ENCODE data around the gene MAP2K3. TPM values are rescaled to one million over a fixed set of nuclear protein-coding genes. Genes with fewer than 3 reads are reported as not detected.

The MAP2K3 gene
- total RNA-seq, 1 experiment from 2014 or later: 28.6 TPM

DNA sequence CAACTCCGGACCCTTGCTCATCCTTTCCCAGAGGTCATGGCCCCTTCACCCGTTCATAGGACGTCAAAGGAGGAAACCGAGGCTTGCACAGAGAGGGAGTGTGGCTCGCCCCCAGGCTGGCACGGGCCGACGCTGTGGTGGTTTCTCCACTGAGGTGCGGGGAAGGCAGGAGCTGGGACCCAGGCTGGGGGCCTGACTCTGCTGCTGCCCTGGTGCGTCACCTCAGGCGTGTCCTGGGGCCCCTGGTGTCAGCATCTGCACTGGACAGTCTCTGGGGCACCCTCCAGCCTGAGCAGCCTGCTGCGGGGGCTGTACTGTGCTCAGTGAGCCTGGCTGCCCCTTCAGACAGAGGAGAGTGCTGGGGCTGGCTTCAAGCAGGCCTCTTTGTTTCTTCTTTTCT is 7.4 kb downstream of the MAP2K3 start:
- in situ Hi-C loops (cut with HindIII; ENCODE audit: low pct_unique_long_range_greater_than_20kb, low sequenced_read_pairs): no loop called here

DNA sequence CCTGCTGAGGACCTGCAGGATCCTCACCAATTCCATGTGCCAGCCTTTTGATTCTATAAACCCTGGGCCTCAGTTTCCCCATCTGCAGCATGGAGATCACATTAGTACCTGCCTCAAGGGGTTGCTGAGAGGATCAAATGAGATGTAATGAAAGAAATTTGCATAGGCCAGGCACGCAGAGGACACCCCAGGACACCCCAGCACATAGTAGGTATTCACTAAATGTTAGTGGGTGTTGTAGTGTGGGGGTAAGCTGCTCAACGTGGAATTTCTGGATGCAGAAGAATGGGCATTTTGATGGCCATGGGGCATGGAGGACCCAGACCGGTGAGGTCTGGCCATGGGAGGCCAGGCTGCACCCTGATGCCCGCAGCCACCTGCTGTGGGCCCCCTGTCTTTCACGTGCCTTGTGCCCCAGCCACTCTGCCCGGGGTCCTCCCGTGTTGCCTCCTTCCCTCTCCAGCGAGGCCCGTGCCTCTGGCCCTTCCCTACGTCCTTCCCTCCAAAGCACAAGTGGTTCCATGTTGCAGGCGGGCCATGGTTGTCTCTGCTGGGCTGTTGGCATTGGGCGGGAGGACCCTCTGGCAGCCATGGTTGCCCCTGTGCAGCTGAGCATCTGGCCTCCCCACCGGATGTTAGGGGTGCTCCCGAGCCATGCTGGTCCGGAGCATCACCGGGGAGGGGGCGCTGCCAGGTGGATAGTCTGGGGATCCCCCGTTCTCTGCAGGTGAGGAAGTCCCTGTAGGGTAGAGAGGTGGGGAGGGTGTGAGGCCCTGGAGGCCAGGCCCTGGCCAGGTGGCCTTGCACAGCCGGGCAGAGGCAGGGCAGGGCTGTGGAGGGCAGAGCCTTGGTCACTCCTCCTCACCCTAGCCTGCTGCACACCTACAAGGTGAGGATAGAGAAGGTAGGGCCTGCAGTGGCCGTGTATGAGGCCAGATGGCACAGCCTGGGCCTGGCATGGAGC is 8.6 kb downstream of the MAP2K3 start:
- no peak for DNase-seq (ENCODE audit: low read depth)
- in situ Hi-C loops (cut with HindIII; ENCODE audit: low pct_unique_long_range_greater_than_20kb, low sequenced_read_pairs): no loop called here

More for the DNA sequence above, 7.4 kb downstream of the MAP2K3 start:
- no peak for DNase-seq (ENCODE audit: low read depth)

DNA sequence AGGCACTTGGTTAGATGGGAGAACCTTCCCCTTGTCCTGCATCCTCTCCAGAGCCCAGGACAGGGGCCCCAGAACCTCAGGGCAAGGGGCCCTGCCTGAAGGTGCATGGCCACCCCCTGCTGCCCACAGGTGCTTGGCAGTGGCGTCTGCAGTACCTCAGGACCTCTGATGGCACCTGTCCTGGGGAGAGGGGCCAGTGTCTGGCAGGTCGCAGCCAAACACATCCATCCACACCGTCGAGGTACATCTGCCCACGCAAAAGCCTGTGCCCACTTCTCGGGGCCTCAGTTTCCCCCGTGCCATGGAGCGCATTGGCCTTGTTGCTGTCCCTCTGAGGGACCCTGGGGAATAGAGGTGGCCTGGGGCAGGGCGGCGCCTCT is 9.3 kb downstream of the MAP2K3 start:
- in situ Hi-C loops (cut with HindIII; ENCODE audit: low pct_unique_long_range_greater_than_20kb, low sequenced_read_pairs): no loop called here
- DNase-seq (ENCODE audit: low read depth): no peak

DNA sequence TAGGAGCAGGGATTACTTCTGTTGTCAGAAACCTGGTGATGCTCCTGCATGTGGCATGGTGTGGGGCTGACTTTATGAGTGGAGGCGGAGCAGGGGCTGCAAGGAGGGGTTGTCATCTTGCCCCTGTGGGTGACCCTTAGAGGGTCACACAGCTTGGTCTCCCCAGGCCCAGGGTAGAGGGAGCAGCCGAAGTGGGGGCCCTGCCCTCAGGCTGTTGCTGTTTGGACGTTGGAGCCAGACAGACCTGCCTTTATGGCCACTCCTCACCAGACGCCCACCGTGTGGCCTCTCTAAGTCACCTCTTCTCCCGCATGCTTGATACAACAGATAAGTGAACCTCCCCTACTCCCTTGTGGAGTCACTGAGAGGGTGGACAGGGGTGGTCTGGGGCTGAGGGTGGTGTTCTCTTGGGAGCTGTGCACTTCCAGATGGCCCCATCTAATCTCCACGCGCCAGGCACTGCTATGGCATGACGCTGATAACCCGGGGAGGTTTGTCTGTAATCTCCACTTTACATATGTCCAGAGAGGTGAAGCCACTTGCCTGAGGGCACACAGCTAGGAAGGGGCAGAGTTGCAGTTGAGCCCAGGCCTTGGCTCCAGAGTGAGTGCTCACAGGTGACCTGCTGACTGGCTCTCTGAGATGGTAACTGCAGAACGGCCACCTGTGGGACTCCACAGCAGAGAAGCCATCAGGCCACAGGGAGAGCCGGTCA is 10.0 kb downstream of the MAP2K3 start:
- in situ Hi-C loops (cut with HindIII; ENCODE audit: low pct_unique_long_range_greater_than_20kb, low sequenced_read_pairs): no loop called here
- DNase-seq (ENCODE audit: low read depth): no peak

DNA sequence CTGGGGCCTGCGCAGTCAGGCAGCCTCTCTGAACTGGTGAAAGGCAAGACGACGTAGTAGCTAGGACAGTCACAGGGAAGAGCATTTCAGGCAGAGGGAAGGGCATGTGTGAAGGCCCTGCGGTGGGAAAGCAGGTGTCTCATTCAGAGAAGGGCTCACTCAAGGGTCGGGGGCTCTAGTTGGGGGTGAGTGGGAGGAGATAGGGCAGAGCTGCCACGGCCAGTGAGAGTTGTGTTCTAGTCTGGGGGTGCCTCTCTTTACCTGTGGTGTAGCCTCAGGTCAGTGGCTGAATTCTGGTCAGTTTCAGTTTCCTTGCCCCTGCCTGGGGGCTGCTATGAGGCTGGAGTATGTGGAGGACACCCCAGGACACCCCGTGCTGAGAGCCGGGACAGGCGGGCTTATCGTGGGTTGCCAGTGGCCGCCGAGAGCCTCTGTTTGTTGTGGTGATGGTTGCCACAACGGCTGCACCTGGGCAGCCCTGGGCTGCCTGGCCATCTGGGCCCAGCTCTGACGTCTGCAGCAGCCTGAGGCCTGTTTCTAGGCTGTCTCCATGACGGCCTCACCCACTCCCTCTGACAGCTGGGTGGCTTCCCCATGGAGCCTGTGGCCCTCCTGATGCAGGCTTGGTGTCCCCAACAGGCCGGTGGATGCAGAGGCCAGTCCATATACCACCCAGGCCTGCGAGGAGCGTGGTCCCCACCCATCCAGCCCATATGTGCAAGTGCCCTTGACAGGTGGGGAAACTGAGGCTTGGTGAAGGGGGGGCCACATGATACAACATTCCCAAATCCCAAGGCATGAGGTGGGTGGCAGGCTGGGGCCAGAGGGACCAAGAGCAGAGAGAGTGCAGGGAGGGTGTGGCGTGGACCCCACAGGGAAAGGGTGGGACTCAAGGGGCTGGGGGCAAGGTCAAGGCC is 10.8 kb downstream of the MAP2K3 start:
- DNase-seq (ENCODE audit: low read depth): no peak
- in situ Hi-C loops (cut with HindIII; ENCODE audit: low pct_unique_long_range_greater_than_20kb, low sequenced_read_pairs): no loop called here

DNA sequence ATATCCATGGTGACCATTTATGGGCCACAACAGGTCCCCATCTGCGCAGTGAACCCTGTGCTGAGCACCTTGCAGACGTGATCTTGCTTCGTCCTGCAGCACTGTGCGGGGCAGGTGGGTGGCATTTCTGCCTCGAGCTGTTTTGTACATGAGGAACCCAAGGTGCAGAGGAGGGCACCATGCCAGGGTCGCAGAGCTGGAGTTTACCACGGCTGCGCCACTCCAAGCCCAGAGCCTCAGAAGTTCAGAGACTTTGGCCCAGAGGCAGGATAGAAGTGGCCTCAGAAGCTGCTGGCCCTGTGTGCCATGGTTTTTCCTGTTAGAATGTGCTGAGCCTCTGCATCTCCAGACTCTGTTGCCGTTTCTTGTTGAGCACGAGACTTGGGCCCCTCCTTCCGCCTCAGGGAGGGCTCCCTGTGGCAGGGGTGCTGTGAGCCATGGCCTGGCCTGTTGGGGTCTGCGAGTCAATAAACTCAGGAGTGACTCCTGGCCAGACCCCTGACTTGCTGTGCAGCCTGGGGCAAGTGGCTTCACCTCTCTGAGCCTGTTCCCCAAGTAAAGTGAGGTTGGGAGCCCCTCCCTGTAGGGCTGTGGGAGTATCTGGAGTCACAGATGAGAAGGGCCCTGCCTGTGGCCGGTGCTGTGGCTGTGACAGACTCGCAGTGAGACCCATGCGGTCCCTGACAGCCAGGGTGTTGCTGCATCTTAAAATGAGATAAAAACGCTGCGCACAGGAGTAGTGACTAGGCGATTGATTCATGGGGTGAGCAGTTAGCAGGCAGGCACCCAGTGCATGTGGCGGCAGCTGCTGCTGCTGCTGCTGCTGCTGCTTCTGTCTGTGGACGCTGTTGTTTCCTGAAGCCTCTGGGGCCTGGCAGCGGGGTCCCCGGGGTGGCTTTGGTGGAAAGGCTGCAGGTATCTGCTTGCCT is 11.8 kb downstream of the MAP2K3 start:
- in situ Hi-C loops (cut with HindIII; ENCODE audit: low pct_unique_long_range_greater_than_20kb, low sequenced_read_pairs): no loop called here
- no peak for DNase-seq (ENCODE audit: low read depth)

DNA sequence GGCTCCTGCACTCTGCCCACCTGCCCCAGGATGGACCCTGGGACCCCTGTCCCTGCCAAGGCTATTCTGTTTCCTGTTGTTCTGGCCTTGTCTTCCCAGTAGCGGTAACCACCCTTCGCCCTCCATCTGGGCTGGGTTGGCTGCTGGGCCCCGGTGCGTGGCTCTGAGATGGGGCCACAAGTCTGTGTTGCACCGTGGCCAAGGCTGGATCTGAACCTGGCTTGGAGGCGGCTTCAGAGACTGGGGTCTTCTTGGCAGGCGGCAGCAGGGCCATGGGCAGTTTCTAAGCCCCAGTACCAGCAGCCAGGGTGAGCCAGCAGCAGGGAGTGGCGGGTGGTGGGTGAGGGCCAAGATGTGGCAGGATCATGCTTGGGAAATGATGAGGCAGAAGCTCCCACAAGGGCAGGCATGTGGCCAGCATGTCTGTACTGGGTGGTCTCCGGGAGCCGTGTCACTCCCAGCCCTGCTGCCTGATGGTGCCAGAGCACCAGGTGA is 12.6 kb downstream of the MAP2K3 start:
- DNase-seq (ENCODE audit: low read depth): no peak
- in situ Hi-C loops (cut with HindIII; ENCODE audit: low pct_unique_long_range_greater_than_20kb, low sequenced_read_pairs): no loop called here

DNA sequence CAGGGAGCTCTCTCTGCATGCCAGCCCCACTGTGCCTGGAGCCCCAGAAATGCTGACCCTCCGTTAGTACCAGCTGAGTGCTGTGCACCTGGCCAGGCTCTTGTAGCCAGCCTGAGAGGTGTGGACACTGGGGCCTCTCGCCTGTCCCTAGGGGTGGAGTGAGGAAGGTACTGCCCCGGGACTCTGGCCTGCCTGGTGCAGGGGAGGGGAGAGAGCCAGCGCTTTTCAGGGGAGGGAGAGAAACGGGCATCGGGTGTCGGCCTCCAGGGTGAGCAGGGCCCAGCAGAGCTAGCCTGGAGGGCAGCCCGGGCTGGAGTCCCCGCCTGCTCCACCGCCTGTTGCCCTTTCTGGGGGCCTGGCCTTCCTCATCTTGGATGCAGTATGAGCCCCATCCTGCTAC is 13.1 kb downstream of the MAP2K3 start:
- in situ Hi-C loops (cut with HindIII; ENCODE audit: low pct_unique_long_range_greater_than_20kb, low sequenced_read_pairs): no loop called here
- no peak for DNase-seq (ENCODE audit: low read depth)

DNA sequence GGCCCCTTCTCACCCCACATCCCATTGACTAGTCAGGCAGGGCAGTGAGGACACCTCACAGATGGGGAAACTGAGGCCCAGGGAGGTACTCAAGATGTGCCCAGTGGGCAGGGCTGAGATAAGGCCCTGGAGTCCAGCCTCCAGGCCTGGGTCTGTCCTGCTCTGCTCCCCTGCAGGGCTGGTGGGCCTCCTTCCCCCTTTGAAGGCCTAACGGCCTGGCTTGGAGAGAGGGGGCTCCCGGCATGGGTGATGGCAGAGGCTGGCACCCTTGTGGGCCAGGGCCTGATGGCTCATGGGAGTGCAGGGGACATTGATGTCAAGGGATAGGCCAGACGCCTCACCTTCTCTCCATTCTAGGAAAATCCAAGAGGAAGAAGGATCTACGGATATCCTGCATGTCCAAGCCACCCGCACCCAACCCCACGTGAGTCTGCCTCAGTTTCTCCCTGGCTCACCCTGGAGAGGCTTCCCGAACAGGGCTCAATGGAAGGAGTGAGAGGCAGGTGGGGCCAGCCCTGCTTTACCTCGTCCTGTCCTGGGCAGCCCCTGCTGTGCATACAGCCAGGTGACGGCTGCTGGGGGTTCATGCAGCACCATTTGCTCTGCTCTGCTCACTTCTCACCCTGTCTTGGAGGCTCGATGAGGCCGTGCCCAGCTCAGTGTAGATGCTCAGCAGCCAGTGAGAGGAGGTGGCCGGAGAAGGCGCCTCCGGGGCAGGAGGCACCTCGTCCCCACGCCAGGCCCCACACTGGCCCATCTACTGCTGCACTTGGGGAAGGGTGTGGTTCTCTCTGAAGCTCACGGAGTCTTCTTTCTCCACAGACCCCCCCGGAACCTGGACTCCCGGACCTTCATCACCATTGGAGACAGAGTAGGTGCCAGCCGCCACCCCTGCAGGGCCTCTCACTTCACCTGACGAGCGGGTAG is 13.8 kb downstream of the MAP2K3 start:
- DNase-seq (ENCODE audit: low read depth): no peak
- in situ Hi-C loops (cut with HindIII; ENCODE audit: low pct_unique_long_range_greater_than_20kb, low sequenced_read_pairs): no loop called here

DNA sequence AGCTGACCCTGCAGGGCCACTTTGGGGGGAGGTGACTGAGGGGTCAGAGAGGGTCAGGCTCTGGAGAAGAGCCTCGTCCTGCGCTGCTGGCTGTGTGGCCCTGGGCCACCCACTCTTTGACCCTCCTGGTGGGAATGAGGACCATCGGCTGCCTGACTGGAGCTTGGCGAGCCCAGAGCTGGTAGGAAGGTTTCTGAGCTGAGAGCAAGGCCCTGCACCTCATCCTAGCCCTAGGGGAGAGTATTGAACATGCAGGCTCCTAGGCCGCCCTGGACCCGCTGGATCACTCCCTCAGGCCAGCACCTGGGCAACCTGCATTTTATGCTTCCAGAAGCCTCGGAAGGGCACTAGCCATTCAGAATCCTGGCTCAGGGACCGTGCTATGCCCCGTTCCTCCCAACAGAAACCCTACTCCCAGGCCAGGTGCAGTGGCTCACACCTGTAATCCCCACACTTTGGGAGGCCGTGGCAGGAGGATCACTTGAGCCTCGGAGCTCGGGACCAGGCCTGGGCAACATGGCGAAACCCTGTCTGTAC is 14.5 kb downstream of the MAP2K3 start:
- DNase-seq (ENCODE audit: low read depth): no peak
- in situ Hi-C loops (cut with HindIII; ENCODE audit: low pct_unique_long_range_greater_than_20kb, low sequenced_read_pairs): no loop called here

DNA sequence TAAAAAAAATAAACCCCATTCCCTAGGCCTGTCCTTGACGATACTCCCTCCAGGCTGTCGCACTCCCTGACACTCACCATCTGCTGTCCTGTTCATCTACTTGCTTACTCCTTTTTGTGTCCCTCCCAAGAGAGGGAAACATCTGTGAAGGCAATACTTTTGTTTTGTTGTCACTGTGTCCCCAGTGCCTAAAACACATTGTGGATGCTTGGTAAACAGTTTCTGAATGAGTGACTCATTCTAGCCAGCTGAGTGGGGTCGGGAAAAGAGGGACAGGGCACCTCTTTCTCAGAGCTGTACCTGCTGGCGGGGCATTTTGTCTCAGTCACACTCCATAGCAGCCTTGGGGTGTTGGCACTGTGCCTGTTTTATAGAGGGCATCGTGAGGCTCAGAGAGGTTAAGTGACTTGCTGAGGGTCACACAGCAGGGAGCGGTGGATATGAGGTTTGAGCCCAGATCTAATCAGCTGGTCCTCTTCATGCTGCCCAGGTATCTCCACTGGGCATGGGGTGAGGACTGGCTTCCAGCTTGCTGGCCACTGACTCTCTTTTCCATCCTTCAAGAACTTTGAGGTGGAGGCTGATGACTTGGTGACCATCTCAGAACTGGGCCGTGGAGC is 15.6 kb downstream of the MAP2K3 start:
- no peak for DNase-seq (ENCODE audit: low read depth)
- in situ Hi-C loops (cut with HindIII; ENCODE audit: low pct_unique_long_range_greater_than_20kb, low sequenced_read_pairs): no loop called here

DNA sequence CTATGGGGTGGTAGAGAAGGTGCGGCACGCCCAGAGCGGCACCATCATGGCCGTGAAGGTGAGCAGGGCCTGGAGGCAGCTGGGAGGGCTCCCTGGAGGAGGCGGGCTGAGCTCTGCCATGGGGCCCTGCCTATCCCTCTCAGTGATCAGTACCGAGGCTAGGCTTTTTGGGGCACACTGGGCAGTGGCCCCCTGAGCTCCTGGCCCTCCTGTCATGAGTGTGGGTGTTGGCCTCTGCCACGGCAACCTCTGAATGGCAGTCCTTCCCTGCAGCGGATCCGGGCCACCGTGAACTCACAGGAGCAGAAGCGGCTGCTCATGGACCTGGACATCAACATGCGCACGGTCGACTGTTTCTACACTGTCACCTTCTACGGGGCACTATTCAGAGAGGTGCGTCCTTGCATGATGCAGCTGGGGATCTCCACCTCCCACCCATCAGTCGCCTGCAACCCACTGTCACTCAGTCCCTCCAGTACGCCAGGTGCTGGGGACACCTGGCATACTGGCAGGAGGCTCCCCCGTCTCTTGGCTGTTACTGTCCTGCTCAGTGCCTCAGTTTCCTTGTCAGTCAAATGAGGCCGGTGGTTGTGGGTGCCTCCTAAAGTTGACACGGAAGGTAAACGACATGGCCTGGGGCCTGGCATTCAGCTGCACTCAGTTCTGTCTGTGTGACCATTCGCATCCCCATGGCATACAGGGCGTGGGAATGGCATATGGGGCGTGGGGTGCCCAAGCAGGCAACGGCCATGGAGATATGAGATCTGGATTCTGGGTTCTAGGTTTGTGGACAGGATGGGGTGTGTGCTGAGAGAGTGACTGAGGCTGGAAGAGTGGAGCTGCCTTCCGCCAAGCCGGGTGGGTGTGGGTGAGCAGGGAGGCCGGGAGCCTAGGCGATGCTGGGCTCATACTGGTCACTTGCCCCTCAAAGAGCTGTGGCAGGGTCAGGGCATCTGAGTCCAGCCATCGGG is 16.4 kb downstream of the MAP2K3 start:
- in situ Hi-C loops (cut with HindIII; ENCODE audit: low pct_unique_long_range_greater_than_20kb, low sequenced_read_pairs): no loop called here
- no peak for DNase-seq (ENCODE audit: low read depth)

DNA sequence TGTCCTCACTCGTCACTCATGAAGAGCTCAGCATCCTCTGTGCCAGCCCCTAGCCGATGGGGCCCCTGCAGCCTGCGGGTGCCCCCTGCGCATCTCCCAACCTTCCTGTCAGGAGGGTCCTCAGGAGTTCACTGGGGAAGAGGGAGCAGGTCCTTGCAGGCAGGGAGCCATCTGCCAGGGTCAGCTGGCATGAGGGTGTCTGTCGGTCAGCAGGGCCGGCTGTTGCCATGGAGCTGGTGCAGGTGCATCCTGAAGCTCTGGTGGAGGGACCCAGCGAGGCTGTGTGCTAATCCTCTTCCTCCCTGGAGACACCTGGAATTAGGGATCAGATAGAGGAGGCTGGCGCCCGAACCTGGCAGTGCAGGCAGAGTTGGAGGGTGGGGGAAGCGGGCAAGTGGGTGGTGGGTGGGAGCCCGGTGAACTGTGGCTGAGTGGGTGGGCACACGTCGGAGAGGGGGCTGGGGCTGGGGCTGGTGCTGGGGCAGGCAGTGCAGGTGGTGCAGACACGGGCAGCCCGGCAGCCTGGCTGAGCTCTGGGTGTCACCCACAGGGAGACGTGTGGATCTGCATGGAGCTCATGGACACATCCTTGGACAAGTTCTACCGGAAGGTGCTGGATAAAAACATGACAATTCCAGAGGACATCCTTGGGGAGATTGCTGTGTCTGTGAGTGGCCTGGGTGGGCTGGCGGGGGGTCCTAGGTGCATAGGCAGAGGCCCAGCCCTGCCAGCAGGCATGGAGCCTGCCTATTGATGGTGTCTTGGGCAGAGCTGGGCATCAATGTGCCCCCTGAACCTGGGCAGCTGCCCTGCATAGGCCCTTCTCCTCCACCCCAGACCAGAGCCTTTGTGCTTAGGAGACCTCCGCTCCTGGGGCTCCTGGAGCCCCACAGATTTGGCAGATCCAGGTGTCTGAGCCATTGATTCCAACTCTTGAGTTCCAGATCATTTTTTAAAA is 17.4 kb downstream of the MAP2K3 start:
- in situ Hi-C loops (cut with HindIII; ENCODE audit: low pct_unique_long_range_greater_than_20kb, low sequenced_read_pairs): no loop called here
- DNase-seq (ENCODE audit: low read depth): no peak

All from Caki2 (cell line).